HEK293 (cell line): ENCODE data around the gene CHST12.

ENCODE experiments used
- CTCF ChIA-PET: fragments of 350-600 bp; formaldehyde crosslinking; extraction: SDS; loops from one replicate; lab custom pipeline; 2021; ENCODE audit warnings: antibody characterized with exemption; lab: Yijun Ruan, JAX
- POLR2A ChIA-PET: fragments of 300-600 bp; formaldehyde crosslinking; extraction: SDS; loops from one replicate; lab custom pipeline; 2020; ENCODE audit warnings: antibody characterized with exemption, inconsistent platforms; lab: Yijun Ruan, JAX
- H3K27ac ChIP-seq: fragments of 200-500 bp; sonication (Bioruptor generic); 2 replicates; pipeline ENCODE4 v1.5.1; 2014; ENCODE audit warnings: low read depth, low read length, control low read depth, inconsistent platforms; ENCODE audit errors: extremely low read depth
- H3K36me3 ChIP-seq, 2 experiments: fragments of 200-500 bp in 1 of 2; sonication (Bioruptor generic) in 1 of 2; 1 replicate in 1 of 2; 2 replicates in 1 of 2; pipeline ENCODE4 v1.5.1; 2014 to 2017; ENCODE audit warnings: inconsistent platforms in 2 of 2, low read length in 2 of 2; ENCODE audit not compliant: control insufficient read depth in 2 of 2, insufficient read depth in 1 of 2
- H3K4me1 ChIP-seq: fragments of 200-500 bp; sonication (Bioruptor generic); 2 replicates; pipeline ENCODE4 v1.5.1; 2014; ENCODE audit warnings: mild to moderate bottlenecking, low read length, inconsistent platforms; ENCODE audit not compliant: control insufficient read depth, insufficient read depth
- H3K4me3 ChIP-seq: 2 replicates; pipeline ENCODE4 v1.5.1; 2011; ENCODE audit warnings: low read depth, mild to moderate bottlenecking, control low read depth, low read length, moderate library complexity
- H3K9me3 ChIP-seq: fragments of 200-500 bp; sonication (Bioruptor generic); 2 replicates; pipeline ENCODE4 v1.5.1; 2014; ENCODE audit warnings: low read depth, low read length, inconsistent platforms; ENCODE audit not compliant: control insufficient read depth, insufficient read depth
- HOXD13 ChIP-seq: sonication (generic); formaldehyde crosslinking; IDR thresholded peaks from 2 replicates; pipeline ENCODE4 v1.8.0; 2022; ENCODE audit warnings: missing genetic modification reagents, borderline replicate concordance
- KLF8 ChIP-seq: fragments of 450-650 bp; formaldehyde crosslinking; IDR thresholded peaks from 2 replicates; pipeline ENCODE4 v1.5.1; 2016; ENCODE audit warnings: missing biosample characterization, missing genetic modification characterization
- MYNN ChIP-seq: fragments of 450-650 bp; formaldehyde crosslinking; IDR thresholded peaks from 2 replicates; pipeline ENCODE4 v1.5.1; 2016; ENCODE audit warnings: missing biosample characterization, missing genetic modification characterization, borderline replicate concordance
- TSHZ1 ChIP-seq: fragments of 450-650 bp; formaldehyde crosslinking; IDR thresholded peaks from 2 replicates; pipeline ENCODE4 v1.5.1; 2016; ENCODE audit warnings: missing biosample characterization, missing genetic modification characterization, borderline replicate concordance
- ZBTB21 ChIP-seq: fragments of 450-650 bp; formaldehyde crosslinking; IDR thresholded peaks from 2 replicates; pipeline ENCODE4 v1.5.1; 2017; ENCODE audit warnings: missing biosample characterization, missing genetic modification characterization
- ZBTB44 ChIP-seq: fragments of 450-650 bp; IDR thresholded peaks from 2 replicates; pipeline ENCODE4 v1.5.1; 2018; ENCODE audit warnings: missing biosample characterization, mild to moderate bottlenecking, missing genetic modification characterization
- ZFP37 ChIP-seq: fragments of 450-650 bp; formaldehyde crosslinking; IDR thresholded peaks from 2 replicates; pipeline ENCODE4 v1.5.1; 2016; ENCODE audit warnings: missing biosample characterization, missing genetic modification characterization
- ZNF112 ChIP-seq: fragments of 450-650 bp; formaldehyde crosslinking; IDR thresholded peaks from 2 replicates; pipeline ENCODE4 v1.5.0; 2017; ENCODE audit warnings: missing biosample characterization, missing genetic modification characterization
- ZNF114 ChIP-seq: fragments of 450-650 bp; formaldehyde crosslinking; IDR thresholded peaks from 2 replicates; pipeline ENCODE4 v1.5.0; 2017; ENCODE audit warnings: missing biosample characterization, missing genetic modification characterization
- ZNF2 ChIP-seq: fragments of 450-650 bp; formaldehyde crosslinking; IDR thresholded peaks from 2 replicates; pipeline ENCODE4 v1.5.1; 2016; ENCODE audit warnings: missing biosample characterization, missing genetic modification characterization
- ZNF211 ChIP-seq: fragments of 450-650 bp; formaldehyde crosslinking; IDR thresholded peaks from 2 replicates; pipeline ENCODE4 v1.5.1; 2016; ENCODE audit warnings: low read depth, missing biosample characterization, missing genetic modification characterization
- ZNF280D ChIP-seq: fragments of 450-650 bp; formaldehyde crosslinking; IDR thresholded peaks from 2 replicates; pipeline ENCODE4 v1.5.1; 2016; ENCODE audit warnings: missing biosample characterization, missing genetic modification characterization
- ZNF423 ChIP-seq: fragments of 450-650 bp; formaldehyde crosslinking; IDR thresholded peaks from 2 replicates; pipeline ENCODE4 v1.5.1; 2016; ENCODE audit warnings: missing biosample characterization, missing genetic modification characterization
- ZNF548 ChIP-seq: fragments of 450-650 bp; formaldehyde crosslinking; IDR thresholded peaks from 2 replicates; pipeline ENCODE4 v1.5.1; 2016; ENCODE audit warnings: missing biosample characterization, missing genetic modification characterization
- ZNF549 ChIP-seq: fragments of 450-650 bp; IDR thresholded peaks from 2 replicates; pipeline ENCODE4 v1.5.1; 2018; ENCODE audit warnings: missing biosample characterization, missing genetic modification characterization, mild to moderate bottlenecking, inconsistent platforms, moderate library complexity
- ZNF558 ChIP-seq: fragments of 450-650 bp; formaldehyde crosslinking; IDR thresholded peaks from 2 replicates; pipeline ENCODE4 v1.5.1; 2016; ENCODE audit warnings: missing biosample characterization, missing genetic modification characterization
- ZNF639 ChIP-seq: fragments of 450-650 bp; formaldehyde crosslinking; IDR thresholded peaks from 2 replicates; pipeline ENCODE4 v1.5.1; 2016; ENCODE audit warnings: missing biosample characterization, missing genetic modification characterization
- ZNF658 ChIP-seq: fragments of 450-650 bp; formaldehyde crosslinking; IDR thresholded peaks from 2 replicates; pipeline ENCODE4; 2016; ENCODE audit warnings: missing biosample characterization, missing genetic modification characterization

CHST12 gene

GRCh38 chr7:2381881-2382509, 21.4 kb upstream of the CHST12 start:
- TF ChIP-seq ZNF112 (tag by site-specific recombination) = no peak
- TF ChIP-seq ZNF423 (tag by site-specific recombination) = no peak
- no peak for TF ChIP-seq ZNF211 (tag by site-specific recombination)
- no peak for TF ChIP-seq ZBTB44 (tag by site-specific recombination)
- no peak for TF ChIP-seq ZFP37 (tag by site-specific recombination)
- TF ChIP-seq ZNF114 (tag by site-specific recombination) = no peak
- no peak for TF ChIP-seq ZBTB21
- no peak for TF ChIP-seq ZNF639
- TF ChIP-seq ZNF280D = no peak
- TF ChIP-seq ZNF549 = no peak
- TF ChIP-seq TSHZ1 (tag by site-specific recombination) = no peak
- TF ChIP-seq ZNF2 (tag by site-specific recombination) = no peak
- no peak for TF ChIP-seq ZNF658 (tag by site-specific recombination)
- TF ChIP-seq ZNF558 (tag by site-specific recombination) = no peak
- TF ChIP-seq KLF8 (tag by site-specific recombination) = no peak
- TF ChIP-seq HOXD13 (CRISPR knock-in tag) = no peak
- TF ChIP-seq MYNN (tag by site-specific recombination) = no peak
- TF ChIP-seq ZNF548 (tag by site-specific recombination) = no peak
- no peaks in the 10 kb centered on the region for H3K9me3 ChIP-seq
- H3K36me3 ChIP-seq = peaks cover 0 to 53% of the 10 kb centered on the region in 2 experiments; a peak in 2 of 3 replicates
- no peak overlapping the region for H3K27ac ChIP-seq
- no peaks in the 10 kb centered on the region for H3K4me1 ChIP-seq
- no peak overlapping the region for H3K4me3 ChIP-seq
- CTCF ChIA-PET = no interaction called here
- POLR2A ChIA-PET = interaction anchor here (0.6 to 1.0 kb wide), 3 partner anchors 18 to 820 kb away, joined by 3 to 9 read pairs (median 8); no protein-coding TSS in a partner anchor
